HepG2 (cell line): ENCODE results near the gene NPIPA3.
"Not testable (repeated sequence)": the region's sequence is repeated elsewhere in the genome, so short reads cannot be mapped to it uniquely, and the experiment has no call there.

Source experiments
- E2F5 ChIP-seq: sonication (generic); formaldehyde crosslinking; conservative IDR thresholded peaks from 2 replicates; pipeline ENCODE4 v1.4.0; 2020; ENCODE audit warnings: missing genetic modification reagents
- SKIL ChIP-seq: sonication (generic); formaldehyde crosslinking; IDR thresholded peaks from 2 replicates; pipeline ENCODE4 v1.8.0; 2022; ENCODE audit warnings: missing genetic modification reagents, mild to moderate bottlenecking, moderate library complexity, borderline replicate concordance

- TF ChIP-seq E2F5; SKIL (CRISPR knock-in tag): not testable (repeated sequence)
Measured at GRCh38 chr16:14775624-14776023, 72.4 kb downstream of the NPIPA3 start.
